Subcutaneous abdominal adipose tissue (tissue), 5 donors: ENCODE data around the gene NDUFB2.
"Not testable (repeated sequence)": the region's sequence is repeated elsewhere in the genome, so short reads cannot be mapped to it uniquely, and the experiment has no call there.

ENCODE experiments used
- H3K27ac ChIP-seq: one replicate; pipeline ENCODE4 v1.7.0; 2013; ENCODE audit warnings: low read depth, mild to moderate bottlenecking, inconsistent platforms, low read length, moderate library complexity
- H3K27me3 ChIP-seq, 5 donors: one replicate each; pipeline ENCODE4 v1.7.0; 2013; ENCODE audit warnings: low read length in 5 of 5, inconsistent platforms in 1 of 5; ENCODE audit not compliant: control insufficient read depth in 5 of 5, insufficient read depth in 4 of 5
- H3K36me3 ChIP-seq, 5 donors: one replicate each; pipeline ENCODE4 v1.7.0; 2013; ENCODE audit warnings: low read length in 5 of 5; ENCODE audit not compliant: control insufficient read depth in 5 of 5, insufficient read depth in 5 of 5
- H3K4me1 ChIP-seq, 5 donors: one replicate each; pipeline ENCODE4 v1.7.0; 2013; ENCODE audit warnings: low read length in 5 of 5, mild to moderate bottlenecking in 3 of 5, moderate library complexity in 1 of 5; ENCODE audit not compliant: control insufficient read depth in 5 of 5, insufficient read depth in 5 of 5
- H3K4me3 ChIP-seq, 5 donors: one replicate each; pipeline ENCODE4 v1.7.0; 2013; ENCODE audit warnings: low read length in 5 of 5, low read depth in 1 of 5
- H3K9ac ChIP-seq, 5 donors: one replicate each; pipeline ENCODE4 v1.7.0; 2013; ENCODE audit warnings: low read length in 5 of 5, mild to moderate bottlenecking in 4 of 5, moderate library complexity in 3 of 5
- H3K9me3 ChIP-seq, 5 donors: one replicate each; pipeline ENCODE4 v1.7.0; 2013; ENCODE audit warnings: low read length in 5 of 5; ENCODE audit not compliant: control insufficient read depth in 5 of 5
- donor health status: healthy.
- donor health status: healthy.
- donor health status: healthy.
- donor health status: healthy.
- donor health status: healthy.

The NDUFB2 gene

GRCh38 chr7:140723574-140723973 is 27.1 kb downstream of the NDUFB2 start:
- H3K27me3 ChIP-seq, result no peaks in the 10 kb centered on the region
- no peak overlapping the region for H3K27ac ChIP-seq
- no peaks in the 10 kb centered on the region for H3K9me3 ChIP-seq
- no peak overlapping the region for H3K9ac ChIP-seq
- H3K36me3 ChIP-seq, result peaks cover 3 to 9% (median 7%) of the 10 kb centered on the region in 5 donors
- no peak overlapping the region for H3K4me3 ChIP-seq
- H3K4me1 ChIP-seq, result peaks cover 0 to 4% (median 0%) of the 10 kb centered on the region in 5 donors

GRCh38 chr7:140724706-140725105 is 28.2 kb downstream of the NDUFB2 start:
- H3K27me3 ChIP-seq, result no peaks in the 10 kb centered on the region
- peaks cover 0 to 3% (median 0%) of the 10 kb centered on the region in 5 donors for H3K4me1 ChIP-seq
- no peaks in the 10 kb centered on the region for H3K9me3 ChIP-seq
- no peak overlapping the region for H3K9ac ChIP-seq
- H3K4me3 ChIP-seq, result no peak overlapping the region
- peaks cover 3 to 11% (median 9%) of the 10 kb centered on the region in 5 donors for H3K36me3 ChIP-seq
- no peak overlapping the region for H3K27ac ChIP-seq

- Histone ChIP-seq H3K27ac (no peak overlapping the region), H3K9ac (no peak overlapping the region), H3K9me3 (no peaks in the 10 kb centered on the region), H3K36me3 (peaks cover 3 to 13% (median 11%) of the 10 kb centered on the region in 5 donors), H3K4me1 (no peaks in the 10 kb centered on the region), H3K27me3 (no peaks in the 10 kb centered on the region), H3K4me3 (no peak overlapping the region)
These were observed 29.8 kb downstream of the NDUFB2 start for GRCh38 chr7:140726281-140726680.

- Histone ChIP-seq H3K9ac (no peak overlapping the region), H3K4me3 (no peak overlapping the region), H3K27ac (no peak overlapping the region), H3K4me1 (no peaks in the 10 kb centered on the region), H3K27me3 (no peaks in the 10 kb centered on the region), H3K9me3 (no peaks in the 10 kb centered on the region), H3K36me3 (peaks cover 0 to 14% (median 10%) of the 10 kb centered on the region in 5 donors)
These were observed 35.9 kb downstream of the NDUFB2 start for GRCh38 chr7:140732416-140732815.

GRCh38 chr7:140734096-140734495 is 37.6 kb downstream of the NDUFB2 start:
- H3K27ac ChIP-seq, result no peak overlapping the region
- no peak overlapping the region for H3K9ac ChIP-seq
- H3K4me3 ChIP-seq, result no peak overlapping the region
- H3K4me1 ChIP-seq, result no peaks in the 10 kb centered on the region
- H3K9me3 ChIP-seq, result no peaks in the 10 kb centered on the region
- H3K27me3 ChIP-seq, result no peaks in the 10 kb centered on the region
- peaks cover 6 to 18% (median 16%) of the 10 kb centered on the region in 5 donors for H3K36me3 ChIP-seq

GRCh38 chr7:140734729-140735128 is 38.2 kb downstream of the NDUFB2 start:
- no peaks in the 10 kb centered on the region for H3K9me3 ChIP-seq
- no peak overlapping the region for H3K27ac ChIP-seq
- H3K36me3 ChIP-seq, result peaks cover 6 to 23% (median 22%) of the 10 kb centered on the region in 5 donors
- no peak overlapping the region for H3K4me3 ChIP-seq
- no peak overlapping the region for H3K9ac ChIP-seq
- H3K4me1 ChIP-seq, result no peaks in the 10 kb centered on the region
- H3K27me3 ChIP-seq, result no peaks in the 10 kb centered on the region

GRCh38 chr7:140738280-140738679 is 41.8 kb downstream of the NDUFB2 start:
- no peaks in the 10 kb centered on the region for H3K9me3 ChIP-seq
- no peaks in the 10 kb centered on the region for H3K27me3 ChIP-seq
- no peaks in the 10 kb centered on the region for H3K4me1 ChIP-seq
- peaks cover 6 to 27% (median 19%) of the 10 kb centered on the region in 5 donors for H3K36me3 ChIP-seq
- no peak overlapping the region for H3K9ac ChIP-seq
- no peak overlapping the region for H3K27ac ChIP-seq
- H3K4me3 ChIP-seq, result no peak overlapping the region

- H3K27ac ChIP-seq, H3K27me3 ChIP-seq, H3K9ac ChIP-seq, H3K4me1 ChIP-seq, H3K9me3 ChIP-seq, H3K4me3 ChIP-seq: not testable (repeated sequence)
- H3K36me3 ChIP-seq, result peaks cover 11 to 31% (median 24%) of the 10 kb centered on the region in 5 donors
These were observed 46.7 kb downstream of the NDUFB2 start for GRCh38 chr7:140743255-140743654.

- H3K36me3 ChIP-seq, result peaks cover 6 to 33% (median 21%) of the 10 kb centered on the region in 5 donors
- H3K27ac ChIP-seq, result no peak overlapping the region
- no peak overlapping the region for H3K9ac ChIP-seq
- no peaks in the 10 kb centered on the region for H3K9me3 ChIP-seq
- no peaks in the 10 kb centered on the region for H3K27me3 ChIP-seq
- H3K4me3 ChIP-seq, result no peak overlapping the region
- H3K4me1 ChIP-seq, result no peaks in the 10 kb centered on the region
These were observed 47.5 kb downstream of the NDUFB2 start for GRCh38 chr7:140744005-140744404.

- Histone ChIP-seq H3K4me1 (no peaks in the 10 kb centered on the region), H3K4me3 (no peak overlapping the region), H3K36me3 (peaks cover 2 to 28% (median 17%) of the 10 kb centered on the region in 5 donors), H3K27ac (no peak overlapping the region), H3K9ac (no peak overlapping the region), H3K9me3 (no peaks in the 10 kb centered on the region), H3K27me3 (no peaks in the 10 kb centered on the region)
These were observed 49.0 kb downstream of the NDUFB2 start for GRCh38 chr7:140745266-140746058.
